Mucosa of stomach (tissue), 1 donor: ENCODE results near the gene TANK.
A peak's percentile ranks its signal among the peaks of the same experiment; 100 is the strongest.

Source experiments
- H3K27me3 ChIP-seq: one replicate; pipeline ENCODE4 v1.7.0; 2013; ENCODE audit warnings: mild to moderate bottlenecking, low read length; ENCODE audit not compliant: control insufficient read depth, insufficient read depth
- H3K36me3 ChIP-seq: one replicate; pipeline ENCODE4 v1.7.0; 2013; ENCODE audit warnings: low read length; ENCODE audit not compliant: control insufficient read depth, insufficient read depth
- H3K4me1 ChIP-seq: one replicate; pipeline ENCODE4 v1.7.0; 2013; ENCODE audit warnings: mild to moderate bottlenecking, low read length; ENCODE audit not compliant: control insufficient read depth, insufficient read depth
- H3K4me3 ChIP-seq: one replicate; pipeline ENCODE4 v1.7.0; 2013; ENCODE audit warnings: low read length
- H3K9ac ChIP-seq: one replicate; pipeline ENCODE4 v1.7.0; 2013; ENCODE audit warnings: mild to moderate bottlenecking, low read length, moderate library complexity
- H3K9me3 ChIP-seq: one replicate; pipeline ENCODE4 v1.7.0; 2013; ENCODE audit warnings: mild to moderate bottlenecking, low read length, moderate library complexity; ENCODE audit not compliant: control insufficient read depth
- donor health status: Pancreatic carcinoma.

Gene TANK, protein sequence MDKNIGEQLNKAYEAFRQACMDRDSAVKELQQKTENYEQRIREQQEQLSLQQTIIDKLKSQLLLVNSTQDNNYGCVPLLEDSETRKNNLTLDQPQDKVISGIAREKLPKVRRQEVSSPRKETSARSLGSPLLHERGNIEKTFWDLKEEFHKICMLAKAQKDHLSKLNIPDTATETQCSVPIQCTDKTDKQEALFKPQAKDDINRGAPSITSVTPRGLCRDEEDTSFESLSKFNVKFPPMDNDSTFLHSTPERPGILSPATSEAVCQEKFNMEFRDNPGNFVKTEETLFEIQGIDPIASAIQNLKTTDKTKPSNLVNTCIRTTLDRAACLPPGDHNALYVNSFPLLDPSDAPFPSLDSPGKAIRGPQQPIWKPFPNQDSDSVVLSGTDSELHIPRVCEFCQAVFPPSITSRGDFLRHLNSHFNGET

DNA sequence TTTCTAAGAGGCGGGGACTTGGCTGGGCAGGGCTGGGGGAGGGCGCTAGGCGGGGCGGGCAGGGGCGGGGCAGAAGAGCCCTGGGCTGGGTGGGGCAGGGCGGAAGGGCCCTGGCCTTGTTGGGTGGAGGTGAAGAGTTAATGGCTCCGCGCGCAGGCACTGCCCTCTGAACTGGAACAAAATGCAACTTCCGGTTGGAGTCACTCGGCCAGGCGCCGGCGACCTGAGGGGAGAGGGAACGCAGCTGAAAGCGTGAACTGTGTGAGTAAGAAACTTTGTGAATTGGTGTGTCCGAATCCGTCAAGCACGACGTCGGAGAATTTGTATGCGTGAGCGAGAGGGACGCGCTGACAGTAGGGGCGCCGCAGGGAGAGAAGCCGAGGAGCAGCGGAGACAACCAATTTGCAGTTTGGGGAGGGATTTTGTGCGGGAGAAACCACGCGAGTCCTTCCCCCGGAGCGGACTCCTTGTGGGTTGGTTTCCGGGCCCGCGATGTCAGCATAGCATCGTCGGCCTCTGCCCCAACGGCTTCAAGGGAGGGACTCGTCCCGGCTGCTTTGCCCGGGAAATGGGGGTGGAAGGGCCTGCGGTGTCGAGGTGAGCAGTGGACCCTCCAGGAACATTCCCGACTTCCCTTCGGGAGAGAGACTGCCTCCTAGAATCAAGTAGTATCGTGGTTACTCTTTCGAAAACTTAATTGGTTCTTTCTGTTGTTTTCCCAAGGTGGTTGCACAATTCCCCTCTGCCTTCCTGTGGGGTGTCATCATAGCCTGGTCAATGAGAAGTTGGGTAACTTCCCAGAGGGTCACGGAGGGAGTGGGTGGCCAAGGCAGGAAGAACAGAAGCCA lies at the start of gene TANK:
TANK (plus strand) TSS at position 203 of the 848 bp plus-strand sequence. CDS start 19,235 bp downstream, outside the sequence.
- peaks cover 5% of the 10 kb centered on the region for H3K4me1 ChIP-seq

DNA sequence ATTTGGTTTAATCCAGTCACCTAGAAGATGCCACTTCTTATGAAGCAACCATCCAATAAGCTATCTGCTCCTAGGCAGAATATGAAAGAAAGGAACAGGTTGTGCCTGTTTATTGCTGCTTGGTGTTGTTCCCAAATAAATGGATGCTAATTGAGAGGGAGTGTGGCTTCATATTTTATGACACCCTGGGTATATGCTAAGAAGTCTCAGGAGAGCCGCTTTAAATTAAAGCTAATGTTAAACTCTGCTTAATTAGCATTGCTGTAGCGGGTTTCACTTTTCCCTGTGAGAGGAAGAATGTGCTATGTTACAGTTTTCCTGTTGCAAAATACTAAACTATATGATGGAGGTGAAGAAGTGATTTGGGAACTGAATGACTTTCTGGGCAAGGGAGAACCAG lies 48.7 kb upstream of the TANK start:
- Histone ChIP-seq H3K9me3 (no peaks in the 10 kb centered on the region), H3K27me3 (no peaks in the 10 kb centered on the region), H3K4me1 (no peaks in the 10 kb centered on the region), H3K36me3 (no peaks in the 10 kb centered on the region), H3K9ac (no peak overlapping the region), H3K4me3 (no peak overlapping the region)

More for the DNA sequence above, at the start of gene TANK:
- H3K9ac ChIP-seq: peak within 1 kb of the TSS; percentile 97
- no peaks in the 10 kb centered on the region for H3K27me3 ChIP-seq
- peak within 1 kb of the TSS; percentile 95 for H3K4me3 ChIP-seq
- H3K36me3 ChIP-seq: no peaks in the 10 kb centered on the region
- H3K9me3 ChIP-seq: no peaks in the 10 kb centered on the region

DNA sequence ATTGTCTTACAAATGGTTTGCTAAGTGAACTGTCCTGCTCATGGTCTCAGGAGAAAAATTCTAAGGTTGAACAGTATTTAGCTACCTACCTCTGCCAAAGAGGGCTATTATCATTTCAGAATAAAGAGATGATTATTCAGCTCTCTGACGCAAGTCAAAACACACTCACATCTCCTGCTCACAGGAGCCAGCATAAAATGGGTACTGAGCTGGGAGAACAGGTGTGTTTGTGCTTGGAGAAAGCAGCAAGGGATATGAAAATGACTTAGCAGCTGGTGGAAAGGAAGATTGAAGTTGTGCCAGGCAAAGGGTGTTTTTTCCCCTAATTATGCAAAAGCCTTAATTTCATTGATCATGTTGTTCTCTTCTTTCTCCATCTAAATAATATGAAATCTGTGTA lies 47.3 kb upstream of the TANK start:
- Histone ChIP-seq H3K4me3 (no peak overlapping the region), H3K36me3 (no peaks in the 10 kb centered on the region), H3K9me3 (no peaks in the 10 kb centered on the region), H3K4me1 (no peaks in the 10 kb centered on the region), H3K9ac (no peak overlapping the region), H3K27me3 (no peaks in the 10 kb centered on the region)

DNA sequence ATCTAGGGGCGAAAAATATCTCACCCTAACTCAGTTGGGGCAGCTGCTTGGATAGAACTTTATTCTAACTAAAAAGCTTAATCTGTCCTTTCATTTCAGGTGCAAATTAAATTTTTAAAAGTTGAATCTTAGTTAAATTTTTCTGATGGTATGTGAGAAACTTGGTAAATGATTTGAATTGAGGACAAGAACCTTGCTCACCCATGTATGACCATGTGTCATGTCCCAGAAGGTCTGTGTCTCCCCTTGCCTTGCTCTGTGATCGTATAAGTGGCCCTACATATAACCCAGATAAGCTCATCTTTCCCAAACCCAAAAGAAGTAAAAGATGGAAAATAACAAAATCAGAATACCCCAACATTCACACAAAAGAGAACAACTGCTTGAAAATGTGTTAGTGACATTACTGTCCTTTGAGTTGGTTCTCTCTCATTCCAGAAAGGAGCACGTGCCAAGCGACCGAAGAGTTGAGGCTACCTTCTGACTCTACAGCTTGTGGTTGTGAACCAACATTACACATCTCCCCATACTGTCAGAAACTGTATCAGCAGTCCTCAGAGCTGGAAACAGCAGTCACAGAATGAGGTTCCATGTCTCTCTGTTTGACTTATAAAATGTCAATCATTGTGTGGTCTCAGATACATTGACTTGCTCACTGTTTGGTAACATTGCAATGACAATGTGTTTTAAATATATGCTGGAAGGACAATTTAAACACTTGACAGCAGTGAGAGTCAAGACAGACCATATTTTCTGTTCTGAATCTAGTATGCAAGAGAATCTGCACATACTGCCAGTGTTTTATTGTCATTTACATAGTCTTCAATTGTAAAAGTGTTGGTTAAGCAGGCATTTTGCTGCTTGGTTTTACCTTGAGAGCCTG lies 46.3 kb upstream of the TANK start:
- no peak overlapping the region for H3K9ac ChIP-seq
- no peak overlapping the region for H3K4me3 ChIP-seq
- H3K4me1 ChIP-seq: no peaks in the 10 kb centered on the region
- H3K9me3 ChIP-seq: no peaks in the 10 kb centered on the region
- H3K27me3 ChIP-seq: no peaks in the 10 kb centered on the region
- no peaks in the 10 kb centered on the region for H3K36me3 ChIP-seq

DNA sequence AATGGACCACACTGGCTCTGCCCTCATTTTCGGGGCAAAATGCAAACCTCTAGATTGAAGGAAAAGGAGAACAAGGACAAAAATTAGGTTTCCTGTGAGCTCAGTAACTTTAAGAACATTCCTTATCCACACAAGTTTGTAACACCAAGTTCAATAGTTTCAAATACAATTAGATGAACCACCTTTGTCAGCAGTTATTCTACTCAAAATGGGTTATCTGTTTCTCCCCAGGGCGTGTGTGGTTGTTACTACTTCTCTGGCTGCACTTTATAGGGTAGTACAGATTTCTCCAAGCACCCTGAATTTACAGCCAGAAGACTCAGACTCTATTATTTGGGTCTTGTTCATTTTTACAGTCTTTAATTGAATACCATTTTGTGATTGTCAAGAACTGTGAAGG lies 45.0 kb upstream of the TANK start:
- no peaks in the 10 kb centered on the region for H3K27me3 ChIP-seq
- no peak overlapping the region for H3K9ac ChIP-seq
- H3K4me1 ChIP-seq: no peaks in the 10 kb centered on the region
- no peaks in the 10 kb centered on the region for H3K9me3 ChIP-seq
- H3K4me3 ChIP-seq: no peak overlapping the region
- no peaks in the 10 kb centered on the region for H3K36me3 ChIP-seq

DNA sequence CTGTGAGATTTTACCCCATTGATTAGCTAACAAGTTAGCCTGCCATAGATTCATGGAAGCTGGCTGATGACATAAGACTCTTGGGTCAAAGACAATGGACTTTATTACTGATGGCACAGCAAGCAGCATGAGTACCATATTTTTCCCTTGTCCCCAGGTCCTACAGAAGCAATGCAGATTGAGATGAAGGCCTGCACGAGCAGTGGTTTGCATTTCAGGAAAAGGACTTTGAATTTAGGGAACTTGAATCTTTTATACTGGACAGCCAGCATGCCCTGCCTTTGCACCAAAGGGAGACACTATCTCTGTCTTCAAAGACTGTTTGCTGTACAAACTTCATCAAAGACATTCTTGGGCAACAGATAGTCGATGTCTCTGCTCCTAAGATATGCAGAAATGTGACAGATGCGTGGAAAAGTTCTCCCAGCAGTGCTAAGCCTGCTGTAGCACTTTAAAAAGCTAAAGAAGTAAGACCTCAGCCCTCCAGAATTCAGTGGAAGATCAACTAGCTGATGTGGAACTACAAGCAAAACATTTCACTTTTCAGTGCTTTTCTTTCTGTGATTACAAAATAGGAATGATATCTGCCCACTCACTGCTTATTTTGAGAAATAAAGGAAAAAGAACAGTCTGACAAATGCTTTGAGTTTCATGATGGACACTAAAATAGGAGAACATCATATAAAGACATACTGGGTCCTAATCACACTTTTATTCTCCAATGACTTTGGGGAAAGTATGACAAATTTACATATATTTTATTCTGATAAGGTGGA lies 44.4 kb upstream of the TANK start:
- Histone ChIP-seq H3K9me3 (no peaks in the 10 kb centered on the region), H3K27me3 (no peaks in the 10 kb centered on the region), H3K36me3 (no peaks in the 10 kb centered on the region), H3K4me1 (no peaks in the 10 kb centered on the region), H3K4me3 (no peak overlapping the region), H3K9ac (no peak overlapping the region)

DNA sequence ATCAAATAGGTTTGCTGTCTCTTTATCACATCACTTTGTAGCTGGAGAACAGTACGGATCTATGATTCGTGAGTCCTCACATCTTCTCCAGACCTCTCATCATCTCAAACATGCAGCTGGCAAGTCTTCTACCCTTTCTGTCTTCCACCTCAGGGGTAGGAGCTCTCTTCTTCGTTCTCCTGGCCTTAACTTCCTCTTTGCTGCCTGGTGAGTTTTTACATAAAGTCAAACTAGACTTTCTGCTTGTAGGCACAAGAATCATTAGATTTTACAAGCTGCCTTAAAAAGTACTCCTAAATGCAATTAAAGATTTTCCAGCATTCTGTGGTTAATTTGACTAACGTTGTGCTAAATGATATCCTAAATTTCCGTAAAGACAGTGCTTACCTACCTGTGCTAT lies 43.7 kb upstream of the TANK start:
- no peak overlapping the region for H3K4me3 ChIP-seq

DNA sequence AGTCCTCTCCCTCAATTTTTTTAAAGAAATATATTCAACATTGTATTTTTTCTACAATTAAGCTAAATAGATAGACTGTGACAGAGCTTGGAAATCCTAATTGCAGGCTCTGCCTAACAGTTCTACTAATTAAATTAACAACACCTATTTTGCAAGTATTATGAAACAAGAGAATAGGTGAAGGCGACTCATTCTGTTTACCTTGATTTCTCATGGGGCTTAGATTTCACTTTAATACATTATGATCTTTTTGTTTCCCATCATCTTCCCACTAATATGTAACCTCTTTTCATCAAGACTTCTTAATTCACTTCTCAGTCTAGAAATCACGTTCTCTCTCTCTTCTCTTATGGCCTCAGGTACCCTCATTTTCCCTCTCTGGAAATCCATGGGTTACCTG lies 42.7 kb upstream of the TANK start:
- Histone ChIP-seq H3K36me3 (no peaks in the 10 kb centered on the region), H3K9ac (no peak overlapping the region), H3K4me3 (no peak overlapping the region), H3K9me3 (no peaks in the 10 kb centered on the region), H3K27me3 (no peaks in the 10 kb centered on the region), H3K4me1 (peaks cover under 1% of the 10 kb centered on the region)

More for the DNA sequence above, 43.7 kb upstream of the TANK start:
- no peaks in the 10 kb centered on the region for H3K36me3 ChIP-seq
- H3K9ac ChIP-seq: no peak overlapping the region
- H3K4me1 ChIP-seq: no peaks in the 10 kb centered on the region
- H3K27me3 ChIP-seq: no peaks in the 10 kb centered on the region
- H3K9me3 ChIP-seq: no peaks in the 10 kb centered on the region

DNA sequence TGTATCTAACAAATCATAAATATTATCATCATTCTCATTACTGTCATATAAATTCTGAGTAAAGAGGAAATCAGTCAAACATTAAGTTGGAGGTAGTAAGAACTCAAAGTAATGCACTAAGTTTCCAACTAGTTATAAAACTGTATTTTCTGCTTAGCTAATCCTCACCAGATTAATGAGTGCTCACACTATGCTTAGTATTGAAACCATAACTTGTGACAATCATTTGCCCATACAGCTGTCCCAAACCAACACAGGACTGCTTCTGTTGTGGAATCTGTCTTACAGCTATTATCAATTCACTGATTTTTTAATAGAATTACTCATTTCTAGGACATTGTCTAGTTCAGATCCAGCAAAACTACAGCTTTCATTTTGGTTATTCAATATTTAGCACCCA lies 41.5 kb upstream of the TANK start:
- Histone ChIP-seq H3K9ac (no peak overlapping the region), H3K9me3 (no peaks in the 10 kb centered on the region), H3K4me3 (no peak overlapping the region), H3K4me1 (peaks cover 12% of the 10 kb centered on the region), H3K27me3 (no peaks in the 10 kb centered on the region), H3K36me3 (no peaks in the 10 kb centered on the region)

DNA sequence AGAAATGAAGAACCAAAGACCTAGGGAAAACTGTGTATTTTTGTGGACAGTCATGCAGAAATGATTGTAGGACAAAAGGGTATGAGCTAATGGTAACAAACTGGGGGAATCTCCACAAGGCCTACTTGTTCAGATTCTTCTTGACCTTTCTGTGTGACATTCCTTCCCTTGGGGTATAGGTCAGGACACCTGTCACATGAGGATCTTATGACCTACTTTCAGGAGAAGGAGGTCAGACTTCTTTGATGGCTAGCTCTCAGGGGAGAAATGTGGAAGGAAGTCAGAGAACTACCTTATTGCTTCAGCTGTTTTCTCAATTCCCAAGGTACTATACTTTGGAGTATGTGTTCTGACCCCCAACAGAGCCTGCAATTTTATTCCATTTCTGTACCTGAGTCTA lies 40.7 kb upstream of the TANK start:
- Histone ChIP-seq H3K9me3 (no peaks in the 10 kb centered on the region), H3K4me1 (peaks cover 19% of the 10 kb centered on the region), H3K4me3 (no peak overlapping the region), H3K36me3 (no peaks in the 10 kb centered on the region), H3K9ac (no peak overlapping the region), H3K27me3 (no peaks in the 10 kb centered on the region)

DNA sequence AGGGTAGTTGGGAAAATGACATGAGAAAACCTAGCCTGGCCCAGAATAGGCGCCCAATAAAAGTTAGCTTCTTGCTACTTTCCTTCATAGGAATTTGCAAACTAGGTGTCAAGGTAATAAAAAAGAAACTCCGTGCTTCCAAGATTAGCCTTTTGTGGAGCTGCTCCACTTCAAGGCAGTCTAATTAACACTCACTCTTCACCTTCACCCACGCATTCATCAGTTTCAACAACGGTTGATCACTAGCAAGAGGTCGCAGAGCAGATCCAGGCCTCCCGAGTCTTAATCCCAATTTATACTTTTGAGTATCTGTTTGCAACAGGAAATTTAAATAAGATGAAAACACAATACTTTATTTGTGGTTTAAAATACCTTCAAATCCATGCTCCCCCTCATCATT lies 39.5 kb upstream of the TANK start:
- Histone ChIP-seq H3K9ac (no peak overlapping the region), H3K27me3 (no peaks in the 10 kb centered on the region), H3K4me3 (no peak overlapping the region), H3K9me3 (no peaks in the 10 kb centered on the region), H3K36me3 (no peaks in the 10 kb centered on the region), H3K4me1 (peaks cover 28% of the 10 kb centered on the region)
